ENCODE data around the gene HOXA6. TPM values are rescaled to one million over a fixed set of nuclear protein-coding genes. Genes with fewer than 3 reads are reported as not detected.

The HOXA6 gene
- total RNA-seq, 1 experiment from 2014 or later, result 3.4 TPM

DNA sequence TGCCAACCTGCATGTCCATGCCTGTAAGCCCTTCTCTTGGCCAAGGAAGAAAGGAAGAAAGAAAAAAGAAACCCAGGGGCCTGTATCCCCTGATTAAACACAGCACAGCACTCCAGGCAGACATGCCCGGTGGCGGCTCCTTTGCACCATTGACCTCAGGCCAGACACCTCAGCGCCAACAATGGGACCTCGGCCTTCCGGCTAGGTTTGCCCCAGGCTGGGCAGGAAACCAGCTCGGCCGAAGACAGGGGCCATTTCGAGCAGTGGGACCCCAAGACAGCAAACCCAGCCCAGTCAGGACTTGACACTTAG, 23.7 kb upstream of the HOXA6 start:
- H3K79me2 ChIP-seq (ENCODE audit: low read length), result no peaks in the 10 kb centered on the region
- no peaks in the 10 kb centered on the region for H3K9me3 ChIP-seq (ENCODE audit: low read length)
- no peak for DNase-seq
- no peak overlapping the region for H3K4me2 ChIP-seq (ENCODE audit: low read depth, low read length, poor library complexity, severe bottlenecking)
- no peak overlapping the region for H3K4me3 ChIP-seq (ENCODE audit: low read length)
- no peaks in the 10 kb centered on the region for H3K27me3 ChIP-seq (ENCODE audit: low read length)
- H3K9me2 ChIP-seq (replicated peaks; ENCODE audit: insufficient read depth, low read length), result no peaks in the 10 kb centered on the region
- H3K9ac ChIP-seq (ENCODE audit: low read length), result no peak overlapping the region
- H4K20me1 ChIP-seq (ENCODE audit: insufficient read depth, low read depth, low read length), result no peaks in the 10 kb centered on the region
- H3K4me1 ChIP-seq (ENCODE audit: low read length), result no peaks in the 10 kb centered on the region
- H3K27ac ChIP-seq (ENCODE audit: low read length), result no peak overlapping the region
- no peak overlapping the region for H2AFZ ChIP-seq (ENCODE audit: low read length)
- no peaks in the 10 kb centered on the region for H3K36me3 ChIP-seq (ENCODE audit: insufficient read depth, low read length)

DNA sequence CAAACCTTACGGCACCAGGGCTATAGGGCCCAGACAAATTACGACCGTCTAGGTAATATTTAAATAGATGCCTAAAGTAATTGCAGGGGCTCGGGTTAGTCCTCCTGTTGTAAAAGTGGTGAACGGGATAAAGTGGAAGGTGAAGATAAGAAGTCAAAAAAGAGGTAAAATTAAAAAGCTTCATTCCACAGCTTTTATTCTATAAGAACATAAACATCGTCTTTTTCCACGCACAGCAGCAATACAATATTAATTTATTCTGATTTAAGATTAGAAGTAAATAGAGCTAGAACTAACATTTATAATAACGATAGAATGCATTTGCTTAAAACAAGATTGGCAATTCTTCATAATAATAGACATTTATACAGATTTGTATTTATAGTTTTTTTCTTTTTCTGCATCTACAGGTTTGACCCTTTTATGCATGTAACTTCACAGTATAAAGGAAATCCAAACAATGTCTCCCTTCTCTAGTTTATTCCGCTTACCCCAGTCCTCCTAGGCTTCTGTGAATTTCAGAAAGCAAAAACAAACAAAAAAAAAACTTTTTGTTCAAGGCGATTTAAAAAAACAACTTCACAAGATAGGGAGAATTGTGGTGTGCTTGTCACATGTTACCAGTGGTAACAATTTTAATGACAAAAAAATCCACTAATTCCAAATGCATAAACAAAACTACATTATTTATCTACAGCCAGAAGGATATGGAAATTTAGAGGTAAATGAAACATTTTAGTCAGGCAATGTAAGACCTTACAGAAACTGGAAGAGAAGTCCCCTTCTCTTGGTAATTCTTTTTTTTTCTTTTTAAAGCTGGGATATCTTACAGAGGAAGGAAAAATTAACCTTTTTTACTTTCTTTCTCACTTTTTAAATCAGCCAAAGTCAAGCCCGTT, 23.1 kb upstream of the HOXA6 start:
- Histone ChIP-seq H4K20me1 (ENCODE audit: insufficient read depth, low read depth, low read length) (no peaks in the 10 kb centered on the region), H3K9me3 (ENCODE audit: low read length) (no peaks in the 10 kb centered on the region), H3K27ac (ENCODE audit: low read length) (no peak overlapping the region), H3K27me3 (ENCODE audit: low read length) (no peaks in the 10 kb centered on the region), H3K9ac (ENCODE audit: low read length) (no peak overlapping the region), H3K9me2 (replicated peaks; ENCODE audit: insufficient read depth, low read length) (no peaks in the 10 kb centered on the region), H3K4me2 (ENCODE audit: low read depth, low read length, poor library complexity, severe bottlenecking) (no peak overlapping the region), H3K4me3 (ENCODE audit: low read length) (no peak overlapping the region), H3K36me3 (ENCODE audit: insufficient read depth, low read length) (no peaks in the 10 kb centered on the region), H3K79me2 (ENCODE audit: low read length) (no peaks in the 10 kb centered on the region), H2AFZ (ENCODE audit: low read length) (no peak overlapping the region), H3K4me1 (ENCODE audit: low read length) (no peaks in the 10 kb centered on the region)
- DNase-seq, result no peak

DNA sequence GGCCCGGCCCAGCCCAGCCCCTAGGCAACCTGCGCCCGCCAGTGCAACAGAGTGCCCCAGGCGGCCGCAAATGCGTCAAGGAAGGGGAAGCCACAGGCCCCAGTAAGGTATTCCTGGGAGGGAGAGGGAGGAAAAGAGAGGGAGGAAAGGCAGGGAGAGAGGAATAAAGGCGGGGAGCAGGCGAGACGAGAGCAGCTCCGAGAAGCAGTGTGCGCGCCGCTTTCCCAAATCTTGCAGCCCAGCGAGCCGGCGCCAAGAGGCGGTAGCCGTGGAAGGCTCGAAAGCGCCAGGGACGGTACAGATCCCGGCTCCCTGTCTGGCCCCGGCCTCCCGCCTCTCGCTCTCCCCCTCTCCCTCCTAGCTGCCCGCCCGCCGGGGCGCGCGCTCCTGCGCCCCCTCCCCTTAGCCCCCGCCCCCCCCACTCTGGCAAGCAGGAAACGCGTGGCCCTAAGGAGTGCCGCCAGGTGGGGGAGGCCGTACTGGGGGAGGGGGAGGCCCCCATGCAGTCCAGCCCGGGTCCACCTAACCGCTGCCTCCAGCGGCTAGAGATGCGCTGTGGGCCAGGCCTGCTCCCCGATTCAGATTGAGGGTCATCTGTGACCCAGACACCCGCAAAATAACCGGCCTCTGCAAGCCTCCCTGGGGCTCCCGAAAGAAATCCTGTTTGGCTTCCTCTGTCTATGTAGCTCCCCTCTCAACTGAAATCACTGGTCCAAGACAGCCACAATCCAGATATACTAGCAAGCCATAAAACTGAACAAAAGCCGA, 22.3 kb upstream of the HOXA6 start:
- no peak overlapping the region for H3K4me3 ChIP-seq (ENCODE audit: low read length)
- H3K27ac ChIP-seq (ENCODE audit: low read length), result no peak overlapping the region
- H4K20me1 ChIP-seq (ENCODE audit: insufficient read depth, low read depth, low read length), result no peaks in the 10 kb centered on the region
- no peak overlapping the region for H3K4me2 ChIP-seq (ENCODE audit: low read depth, low read length, poor library complexity, severe bottlenecking)
- H3K27me3 ChIP-seq (ENCODE audit: low read length), result no peaks in the 10 kb centered on the region
- no peak for DNase-seq
- H3K4me1 ChIP-seq (ENCODE audit: low read length), result no peaks in the 10 kb centered on the region
- no peaks in the 10 kb centered on the region for H3K79me2 ChIP-seq (ENCODE audit: low read length)
- H3K9me2 ChIP-seq (replicated peaks; ENCODE audit: insufficient read depth, low read length), result no peaks in the 10 kb centered on the region
- H3K36me3 ChIP-seq (ENCODE audit: insufficient read depth, low read length), result no peaks in the 10 kb centered on the region
- H2AFZ ChIP-seq (ENCODE audit: low read length), result no peak overlapping the region
- H3K9me3 ChIP-seq (ENCODE audit: low read length), result no peaks in the 10 kb centered on the region
- no peak overlapping the region for H3K9ac ChIP-seq (ENCODE audit: low read length)

DNA sequence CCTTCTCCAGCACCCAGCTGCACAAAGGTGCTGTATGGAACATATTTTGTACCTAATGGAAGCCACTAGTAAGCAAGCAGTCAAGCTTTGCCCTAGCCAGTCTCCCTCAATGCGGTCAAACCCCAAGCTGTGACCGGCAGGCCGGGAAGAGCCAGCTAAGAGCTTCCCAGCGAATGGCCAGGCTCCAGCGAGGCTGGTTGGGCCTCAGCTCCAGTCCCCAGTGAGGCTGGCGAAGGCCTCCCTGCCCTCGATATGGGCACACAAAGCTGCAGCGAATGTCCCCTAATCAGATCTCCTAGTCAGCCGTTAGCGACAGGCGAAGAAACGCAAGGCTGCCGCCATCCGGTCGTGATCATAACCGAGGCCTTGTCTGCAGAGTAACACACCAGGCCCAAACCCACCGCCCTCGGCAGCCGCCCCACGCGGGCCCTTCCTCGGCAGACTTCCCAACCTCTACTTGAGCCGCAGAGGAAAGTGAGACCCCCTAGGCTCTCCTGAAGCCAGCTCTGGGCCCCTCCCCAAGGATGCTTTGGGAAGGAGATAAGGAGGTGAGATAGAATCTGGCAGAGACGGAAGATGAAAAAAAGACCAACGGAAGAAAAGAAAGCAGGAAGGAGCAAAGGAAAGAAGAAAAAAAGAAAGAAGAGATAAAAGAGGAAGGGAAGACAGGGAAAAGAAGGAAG, 20.8 kb upstream of the HOXA6 start:
- Histone ChIP-seq H4K20me1 (ENCODE audit: insufficient read depth, low read depth, low read length) (no peaks in the 10 kb centered on the region), H3K9ac (ENCODE audit: low read length) (no peak overlapping the region), H3K27me3 (ENCODE audit: low read length) (no peaks in the 10 kb centered on the region), H3K4me3 (ENCODE audit: low read length) (no peak overlapping the region), H3K9me3 (ENCODE audit: low read length) (no peaks in the 10 kb centered on the region), H3K4me2 (ENCODE audit: low read depth, low read length, poor library complexity, severe bottlenecking) (no peak overlapping the region), H3K27ac (ENCODE audit: low read length) (no peak overlapping the region), H2AFZ (ENCODE audit: low read length) (no peak overlapping the region), H3K79me2 (ENCODE audit: low read length) (no peaks in the 10 kb centered on the region), H3K9me2 (replicated peaks; ENCODE audit: insufficient read depth, low read length) (no peaks in the 10 kb centered on the region), H3K36me3 (ENCODE audit: insufficient read depth, low read length) (no peaks in the 10 kb centered on the region), H3K4me1 (ENCODE audit: low read length) (no peaks in the 10 kb centered on the region)
- DNase-seq, result no peak

DNA sequence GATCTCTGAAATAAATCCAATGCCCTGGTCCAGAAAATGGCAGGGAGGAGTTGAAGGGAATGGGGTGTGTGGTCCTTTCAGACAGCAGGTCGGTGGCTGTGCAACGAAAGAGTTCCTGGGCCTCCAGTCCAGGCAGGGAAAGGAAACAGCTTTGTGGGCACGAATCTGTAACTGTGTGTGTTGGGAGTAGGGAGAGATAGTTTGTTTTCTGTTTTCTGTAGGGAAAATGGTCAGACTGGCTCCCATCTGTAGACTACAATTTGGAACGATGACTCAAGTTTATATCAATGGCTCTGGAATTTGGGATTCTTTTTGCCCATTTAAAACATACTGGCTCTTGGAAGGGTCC, 20.3 kb upstream of the HOXA6 start:
- no peak overlapping the region for H3K4me3 ChIP-seq (ENCODE audit: low read length)
- H3K9me2 ChIP-seq (replicated peaks; ENCODE audit: insufficient read depth, low read length), result no peaks in the 10 kb centered on the region
- no peak overlapping the region for H3K9ac ChIP-seq (ENCODE audit: low read length)
- no peaks in the 10 kb centered on the region for H3K79me2 ChIP-seq (ENCODE audit: low read length)
- H3K27ac ChIP-seq (ENCODE audit: low read length), result no peak overlapping the region
- H3K36me3 ChIP-seq (ENCODE audit: insufficient read depth, low read length), result no peaks in the 10 kb centered on the region
- H3K9me3 ChIP-seq (ENCODE audit: low read length), result no peaks in the 10 kb centered on the region
- no peaks in the 10 kb centered on the region for H3K4me1 ChIP-seq (ENCODE audit: low read length)
- no peak overlapping the region for H2AFZ ChIP-seq (ENCODE audit: low read length)
- no peaks in the 10 kb centered on the region for H3K27me3 ChIP-seq (ENCODE audit: low read length)
- no peaks in the 10 kb centered on the region for H4K20me1 ChIP-seq (ENCODE audit: insufficient read depth, low read depth, low read length)
- H3K4me2 ChIP-seq (ENCODE audit: low read depth, low read length, poor library complexity, severe bottlenecking), result no peak overlapping the region
- no peak for DNase-seq

DNA sequence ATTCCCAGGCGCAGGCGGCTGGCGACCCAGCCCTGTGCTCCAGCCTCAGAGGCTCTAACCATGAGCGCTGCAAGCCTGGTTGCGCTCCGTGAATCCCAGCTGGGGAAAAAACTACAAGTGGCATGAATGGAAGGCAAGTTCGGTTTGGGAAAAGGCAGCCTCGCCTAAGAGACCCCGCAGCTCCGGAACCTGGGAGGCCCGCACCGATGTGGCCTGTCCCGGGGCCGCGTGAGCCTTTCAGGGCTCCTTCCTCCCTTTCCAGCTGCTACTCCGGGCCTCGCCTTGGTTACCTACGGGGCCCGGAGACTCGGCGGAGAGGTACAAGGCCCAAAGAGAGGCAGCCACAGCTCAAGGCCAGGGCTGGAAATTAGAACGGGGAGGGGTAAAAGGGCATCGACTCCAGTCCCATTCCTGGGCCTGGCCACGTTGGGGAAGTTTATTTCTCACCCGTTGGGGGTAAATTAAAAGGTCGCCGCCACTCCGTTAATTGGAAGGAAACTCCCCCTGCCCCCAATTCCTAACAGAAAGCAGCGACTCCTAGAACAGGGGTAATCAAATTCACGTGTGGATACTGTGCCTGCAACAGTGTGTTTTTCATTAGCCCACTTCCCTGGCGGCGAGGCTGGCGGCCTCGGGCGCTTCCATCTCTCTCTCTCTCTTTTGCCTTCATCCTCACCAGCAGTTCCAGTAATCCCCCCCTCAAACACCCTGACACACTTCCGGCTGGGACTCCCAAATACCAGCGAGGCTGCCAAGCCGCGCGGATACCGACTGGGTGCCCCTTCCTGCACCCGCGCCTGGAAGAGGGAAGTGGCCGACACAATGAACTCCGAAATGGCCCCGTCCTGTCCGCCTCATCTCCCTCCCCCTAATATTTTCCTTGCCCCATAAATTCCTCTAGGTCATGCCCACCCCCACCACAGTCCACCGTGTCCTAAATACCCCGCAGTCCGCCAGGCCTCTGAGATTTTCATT, 19.2 kb upstream of the HOXA6 start:
- Histone ChIP-seq H3K9me2 (replicated peaks; ENCODE audit: insufficient read depth, low read length) (no peaks in the 10 kb centered on the region), H3K4me1 (ENCODE audit: low read length) (peaks cover 2% of the 10 kb centered on the region), H3K79me2 (ENCODE audit: low read length) (no peaks in the 10 kb centered on the region), H3K27me3 (ENCODE audit: low read length) (no peaks in the 10 kb centered on the region), H3K9me3 (ENCODE audit: low read length) (no peaks in the 10 kb centered on the region), H3K27ac (ENCODE audit: low read length) (no peak overlapping the region), H4K20me1 (ENCODE audit: insufficient read depth, low read depth, low read length) (no peaks in the 10 kb centered on the region), H3K4me2 (ENCODE audit: low read depth, low read length, poor library complexity, severe bottlenecking) (no peak overlapping the region), H3K4me3 (ENCODE audit: low read length) (no peak overlapping the region), H3K9ac (ENCODE audit: low read length) (no peak overlapping the region), H2AFZ (ENCODE audit: low read length) (no peak overlapping the region), H3K36me3 (ENCODE audit: insufficient read depth, low read length) (no peaks in the 10 kb centered on the region)
- no peak for DNase-seq

DNA sequence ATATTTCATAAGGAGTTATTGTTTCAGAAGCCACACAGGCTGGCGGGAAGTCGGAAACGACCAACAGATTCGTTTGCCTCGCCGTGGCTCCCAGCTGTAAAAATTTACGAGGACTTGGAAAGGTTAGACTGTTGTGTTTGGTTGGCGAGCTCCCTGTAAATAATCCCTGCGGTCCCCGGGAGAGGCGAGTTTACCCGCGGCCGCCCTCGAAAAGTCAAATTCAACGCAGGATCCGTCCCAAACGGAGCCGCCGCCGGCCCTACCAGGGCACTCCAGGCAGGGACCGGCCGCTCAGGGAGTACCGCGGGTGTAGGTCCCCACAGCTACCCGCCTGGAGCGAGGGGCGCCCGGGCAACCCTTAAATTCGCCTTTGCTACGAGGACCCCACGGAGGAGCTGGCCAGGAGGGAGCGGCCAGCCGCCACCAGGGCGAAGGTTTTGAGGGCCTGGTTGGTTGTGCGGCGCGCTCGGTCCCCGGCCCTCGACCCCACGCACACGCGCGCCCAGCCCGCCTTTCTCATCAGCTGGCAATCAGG, 18.5 kb upstream of the HOXA6 start:
- Histone ChIP-seq H3K9ac (ENCODE audit: low read length) (no peak overlapping the region), H4K20me1 (ENCODE audit: insufficient read depth, low read depth, low read length) (no peaks in the 10 kb centered on the region), H3K4me3 (ENCODE audit: low read length) (no peak overlapping the region), H3K9me3 (ENCODE audit: low read length) (no peaks in the 10 kb centered on the region), H3K9me2 (replicated peaks; ENCODE audit: insufficient read depth, low read length) (no peaks in the 10 kb centered on the region), H3K27ac (ENCODE audit: low read length) (no peak overlapping the region), H3K36me3 (ENCODE audit: insufficient read depth, low read length) (no peaks in the 10 kb centered on the region), H3K27me3 (ENCODE audit: low read length) (no peaks in the 10 kb centered on the region), H3K79me2 (ENCODE audit: low read length) (no peaks in the 10 kb centered on the region), H3K4me1 (ENCODE audit: low read length) (peaks cover 9% of the 10 kb centered on the region), H3K4me2 (ENCODE audit: low read depth, low read length, poor library complexity, severe bottlenecking) (no peak overlapping the region), H2AFZ (ENCODE audit: low read length) (no peak overlapping the region)
- DNase-seq, result no peak
